GM19452 (cell line): Measurements from ENCODE around the gene BTG2.

Experiments
- ATAC-seq: cut with Tn5 transposase; IDR thresholded peaks from one replicate; pipeline ENCODE4 v1.9.1; 2021; ENCODE audit not compliant: unreplicated experiment

BTG2 gene

DNA sequence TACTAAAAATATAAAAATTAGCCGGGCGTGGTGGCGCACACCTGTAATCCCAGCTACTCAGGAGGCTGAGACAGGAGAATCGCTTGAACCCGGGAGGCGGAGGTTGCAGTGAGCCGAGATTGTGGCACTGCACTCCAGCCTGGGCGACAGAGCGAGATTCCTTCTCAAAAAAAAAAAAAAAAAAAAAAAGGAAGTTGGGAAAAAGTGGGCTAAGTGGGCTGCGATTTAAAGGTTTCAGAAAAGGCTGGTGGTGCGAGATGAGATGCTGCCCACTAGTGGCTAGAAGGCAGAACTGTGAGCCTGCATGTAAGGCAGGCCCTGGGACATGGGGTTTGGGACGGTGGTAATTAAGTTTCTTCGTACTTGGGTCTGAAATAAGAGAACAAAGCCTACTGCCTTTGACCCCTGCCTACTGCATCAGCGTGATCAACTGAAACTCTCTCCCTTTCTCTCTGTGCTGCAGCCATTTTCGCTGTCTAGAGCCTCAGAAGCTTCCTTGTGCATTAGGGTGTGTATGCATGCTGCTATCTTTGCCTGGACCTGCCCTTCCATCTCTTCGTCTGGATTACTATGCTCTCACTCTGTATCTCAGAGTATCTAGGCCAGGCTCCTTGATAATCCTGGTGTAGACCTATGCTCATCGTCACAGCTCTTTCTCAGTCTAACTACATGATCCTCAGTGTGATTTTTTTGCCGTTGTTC, 33.2 kb downstream of the BTG2 start:
- ATAC-seq = no peak

DNA sequence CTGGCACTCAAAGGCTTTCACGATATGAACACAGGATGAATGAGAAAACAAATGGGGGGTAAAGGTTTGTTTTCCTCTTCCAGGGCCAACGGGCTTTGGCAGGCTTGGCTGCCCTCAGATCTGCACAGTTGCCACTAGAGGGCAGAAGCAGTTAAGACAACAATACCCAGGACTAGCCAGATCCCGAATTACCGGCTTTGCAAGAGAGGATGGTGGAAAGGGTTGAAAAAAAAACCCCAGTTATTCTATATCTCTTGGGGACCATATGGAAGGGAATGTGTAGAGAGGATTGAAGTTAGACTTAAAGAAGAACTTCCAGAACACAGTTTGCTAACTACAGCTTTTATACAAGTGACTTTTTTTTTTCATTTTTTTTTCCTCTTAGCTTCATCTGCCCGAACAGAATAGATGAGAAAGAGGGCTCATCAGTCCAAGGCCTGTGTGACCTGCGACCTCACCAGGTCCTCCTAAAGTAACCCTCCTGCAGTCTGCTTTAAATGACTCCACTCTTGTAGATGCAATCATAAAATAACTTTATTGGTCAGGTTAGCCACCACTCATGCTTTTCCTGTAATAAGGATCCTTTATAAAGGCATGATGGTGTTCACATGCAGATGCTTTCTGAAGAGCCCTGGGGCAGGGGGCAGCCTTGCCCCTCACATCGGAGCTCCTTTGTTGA, 34.9 kb downstream of the BTG2 start:
- ATAC-seq = no peak

DNA sequence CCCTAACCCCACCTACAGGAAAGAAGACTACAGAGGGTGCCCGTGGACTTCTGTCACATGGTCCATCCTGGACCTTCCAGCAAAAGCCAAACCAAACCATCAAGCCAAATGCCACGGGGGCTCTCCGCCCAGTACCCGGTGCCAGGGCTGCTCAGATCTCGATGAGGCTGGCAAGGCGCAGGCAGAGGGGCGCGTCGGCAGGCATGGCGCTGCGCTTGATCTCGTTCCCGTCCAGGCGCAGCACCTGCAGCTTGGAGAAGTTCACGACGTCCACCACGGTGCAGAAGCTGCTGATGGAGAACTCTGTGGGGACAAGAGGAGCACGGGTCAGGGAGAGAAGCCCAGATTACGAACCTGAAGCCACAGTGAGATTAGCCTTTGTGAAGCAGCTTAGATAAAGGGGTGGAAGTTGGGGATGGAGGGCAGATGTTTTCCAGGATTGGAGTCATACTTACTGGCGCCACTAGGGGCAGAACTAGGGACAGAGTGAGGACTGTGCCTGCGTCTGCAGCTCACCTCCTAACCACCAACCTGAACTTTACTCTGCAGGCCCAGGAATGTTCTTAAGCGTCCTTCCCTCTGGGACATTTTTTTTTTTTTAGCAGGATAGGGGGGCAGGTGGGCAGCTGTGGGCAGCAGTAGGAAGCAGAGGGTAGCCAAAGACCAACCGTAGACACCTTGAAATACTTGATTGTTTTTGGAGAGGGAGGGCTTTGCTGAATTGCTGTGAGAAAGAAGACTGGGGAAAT, 37.0 kb downstream of the BTG2 start:
- no peak for ATAC-seq

DNA sequence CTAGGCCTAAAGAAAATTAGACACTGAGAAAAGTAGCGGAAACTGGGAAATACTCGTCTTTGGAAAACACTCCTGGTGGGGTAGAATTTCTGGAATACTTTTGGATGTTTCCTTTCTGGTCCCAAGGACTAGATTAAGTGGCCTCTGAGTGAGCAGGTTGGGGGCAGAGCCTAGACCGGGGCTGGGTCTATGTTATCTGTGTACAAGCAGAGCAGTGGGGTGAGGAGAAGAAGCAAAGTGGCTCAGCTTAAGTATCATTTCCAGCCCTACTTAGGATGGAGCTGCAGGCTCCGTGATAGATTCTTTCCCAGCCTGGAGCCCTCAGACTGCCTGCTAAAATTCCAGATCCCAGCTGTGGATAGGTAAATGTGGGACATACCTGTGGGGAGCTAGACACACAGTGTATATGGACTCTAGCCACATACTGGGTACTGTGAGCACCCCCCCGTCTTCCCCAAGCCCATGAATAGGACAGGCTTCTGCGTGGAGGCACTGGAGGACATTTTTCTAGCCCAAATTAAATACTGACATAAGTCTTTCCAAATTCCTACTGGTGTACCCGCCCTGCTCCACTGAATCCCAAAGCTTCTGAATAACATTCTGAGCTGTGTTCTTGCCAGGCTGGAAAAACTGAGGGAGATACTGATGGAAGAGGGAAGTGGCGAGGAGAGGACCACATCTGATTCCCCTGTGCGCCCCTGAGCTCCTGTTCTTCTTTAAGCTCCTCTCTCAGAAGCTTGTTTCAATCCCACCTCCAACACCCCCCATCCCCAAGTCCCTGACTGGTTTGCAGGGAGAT, 38.8 kb downstream of the BTG2 start:
- no peak for ATAC-seq

DNA sequence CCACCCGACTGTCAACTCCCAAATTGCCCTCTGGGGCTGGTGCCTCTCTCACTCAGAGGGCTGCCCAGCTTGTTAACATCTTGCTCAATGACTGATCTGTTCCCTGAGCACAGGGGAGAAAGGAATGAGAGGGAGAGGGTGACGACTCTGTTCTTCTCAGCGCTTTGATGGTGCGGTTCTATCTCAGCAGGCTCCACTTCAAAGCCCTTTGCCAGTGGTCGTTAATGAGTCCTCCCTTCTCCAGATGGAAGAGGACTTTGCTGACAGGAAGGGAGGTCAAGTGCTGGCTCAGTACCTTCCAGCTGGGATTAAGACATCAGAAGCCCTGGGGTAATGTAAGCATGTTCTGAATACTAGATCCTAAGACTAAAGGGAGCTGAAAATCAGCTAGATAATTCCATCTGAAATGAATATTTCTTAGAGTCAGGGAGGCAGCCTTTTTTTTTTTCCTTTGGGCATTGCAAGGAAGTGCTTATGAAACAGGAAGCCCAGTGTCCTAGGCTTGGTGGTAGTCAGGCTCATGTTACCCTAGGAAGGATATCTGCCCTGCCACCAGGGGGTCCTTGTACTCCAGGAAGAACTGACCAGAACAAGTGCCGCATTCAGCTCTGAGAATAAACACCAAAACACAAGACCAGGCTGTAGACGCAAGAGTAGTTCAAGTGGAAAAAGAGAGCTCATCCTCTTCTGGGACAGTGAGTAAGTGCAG, 40.9 kb downstream of the BTG2 start:
- ATAC-seq = no peak

DNA sequence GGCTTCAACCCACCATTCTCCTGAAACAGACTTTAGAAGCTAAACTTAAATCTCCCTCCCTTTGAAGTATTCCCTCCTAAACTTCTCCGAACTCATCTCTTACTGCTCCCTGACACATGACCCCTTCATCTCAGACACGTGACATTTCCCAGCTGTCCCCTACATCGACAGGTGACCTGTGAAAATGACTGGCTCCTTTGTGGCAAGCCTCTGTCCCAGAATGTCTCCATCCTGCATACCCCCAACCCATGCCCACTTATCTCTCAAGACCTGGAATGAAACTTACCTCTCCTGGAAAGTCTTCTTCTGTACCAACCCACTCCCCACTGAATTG, 41.4 kb downstream of the BTG2 start:
- no peak for ATAC-seq

DNA sequence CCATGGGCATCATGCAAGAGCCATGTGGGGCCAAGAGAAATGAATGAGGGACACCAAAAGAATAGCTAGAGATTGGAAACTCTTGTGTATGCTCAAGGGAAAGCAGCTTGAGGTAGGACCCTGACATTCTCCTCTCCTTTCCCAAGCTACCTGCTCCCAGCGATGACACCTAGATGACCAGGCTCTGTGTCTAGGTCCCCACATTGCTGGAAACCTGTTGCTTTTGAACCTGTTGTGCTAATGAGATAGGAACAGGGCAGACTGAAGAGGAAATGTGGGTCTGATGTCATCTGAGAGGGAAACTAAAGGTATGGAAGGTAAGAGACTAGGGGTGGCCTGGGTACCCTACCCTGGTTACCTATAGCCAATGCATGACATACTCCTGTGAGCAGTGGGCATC, 43.8 kb downstream of the BTG2 start:
- no peak for ATAC-seq

DNA sequence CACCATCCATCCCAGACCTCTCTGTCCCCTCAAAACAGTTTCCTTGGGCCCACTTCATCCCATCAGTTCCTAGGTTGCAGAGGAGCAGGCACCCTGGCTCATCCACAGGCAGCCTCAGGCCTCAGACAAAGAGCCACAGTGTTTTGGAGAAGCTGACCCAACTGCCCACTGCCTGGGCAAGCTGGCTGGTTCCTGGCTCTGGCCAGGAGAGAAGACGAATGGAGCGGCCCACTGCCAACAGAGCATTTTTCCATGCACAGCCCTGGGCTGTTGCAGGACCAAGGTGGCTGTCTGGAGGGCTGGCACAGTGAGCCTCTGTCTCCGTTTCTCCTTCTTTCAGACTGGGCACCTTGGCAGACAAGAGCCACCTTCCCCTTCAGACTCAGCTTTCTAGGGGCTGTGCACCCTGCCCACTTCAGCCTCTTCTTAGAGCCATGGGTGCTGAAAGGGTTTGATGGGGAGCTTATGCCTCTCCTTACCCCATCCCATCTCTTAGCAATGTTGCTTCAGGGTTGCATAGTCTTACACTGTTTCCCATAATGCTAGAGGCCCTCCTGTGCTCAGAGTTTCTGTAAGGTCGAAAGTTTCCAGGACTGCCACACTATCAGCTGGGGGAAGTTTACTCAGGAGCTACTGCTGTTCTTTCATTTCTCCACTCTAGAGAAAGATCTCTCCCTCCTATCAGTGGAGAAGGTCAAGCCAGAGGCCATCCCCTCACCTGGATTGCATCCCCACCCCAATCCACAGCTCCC, 44.6 kb downstream of the BTG2 start:
- ATAC-seq = no peak

- ATAC-seq = no peak
Observed at GRCh38 chr1:203351037-203351625, 45.8 kb downstream of the BTG2 start, which contains the start of gene FMOD. TSS of gene FMOD (minus strand) at chr1:203351122. CDS start at chr1:203348270, 2,852 bp downstream.

DNA sequence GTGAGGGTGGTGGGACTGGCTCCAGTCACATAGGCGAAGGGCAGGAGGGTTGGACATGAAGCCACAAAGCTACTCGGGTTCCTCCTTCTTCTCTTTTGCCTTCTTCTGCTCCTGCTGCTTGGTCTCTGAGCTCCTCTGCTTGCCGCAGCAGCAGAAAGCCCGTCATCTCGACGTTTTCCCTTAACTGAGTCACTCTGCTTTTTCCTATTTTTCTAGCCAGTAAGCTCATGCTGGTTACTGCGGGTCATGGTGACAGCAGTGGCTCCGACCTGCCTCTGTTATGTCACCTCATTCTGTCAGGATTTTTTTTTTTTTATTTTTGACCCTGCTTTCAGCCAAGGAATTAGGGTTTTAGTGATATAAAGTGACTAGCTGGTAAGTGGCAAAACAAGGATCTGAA, 48.2 kb downstream of the BTG2 start:
- ATAC-seq = no peak

- ATAC-seq = no peak
Observed at GRCh38 chr1:203354246-203354645, 48.9 kb downstream of the BTG2 start.

- ATAC-seq = no peak
Observed at GRCh38 chr1:203359010-203359571, 53.8 kb downstream of the BTG2 start.
